ENCODE measurements around the gene XYLB. TPM values are rescaled to one million over a fixed set of nuclear protein-coding genes. Genes with fewer than 3 reads are reported as not detected.

XYLB gene
- total and polyA plus RNA-seq, 8 donors, result 1.6 to 6.9 (median 4.5) TPM

DNA sequence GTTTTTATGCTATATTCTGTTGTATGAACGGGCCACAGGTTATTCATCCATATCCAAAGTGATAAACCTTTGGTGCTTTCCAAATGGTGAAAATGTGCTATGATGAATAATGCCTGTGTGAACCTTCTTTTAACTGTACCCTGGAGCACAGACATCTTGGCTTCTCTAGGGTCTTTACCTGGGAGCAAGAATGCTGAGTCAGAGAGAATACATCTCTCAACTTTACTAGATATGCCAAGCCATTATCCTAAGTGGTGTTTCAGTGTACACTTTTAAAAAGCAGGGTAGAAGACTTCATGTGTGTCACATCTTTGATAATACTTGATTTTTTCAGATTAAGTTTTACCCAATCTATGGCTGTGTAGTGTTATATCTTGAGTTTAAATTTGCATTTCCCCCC is 23.5 kb upstream of the XYLB start:
- no peaks in the 10 kb centered on the region for H3K27me3 ChIP-seq
- 75 to 81% methylated on average over 1 of the region's 1 CpG for WGBS, 2 donors
- no peak overlapping the region for H3K27ac ChIP-seq
- TF ChIP-seq, protein P1, sequence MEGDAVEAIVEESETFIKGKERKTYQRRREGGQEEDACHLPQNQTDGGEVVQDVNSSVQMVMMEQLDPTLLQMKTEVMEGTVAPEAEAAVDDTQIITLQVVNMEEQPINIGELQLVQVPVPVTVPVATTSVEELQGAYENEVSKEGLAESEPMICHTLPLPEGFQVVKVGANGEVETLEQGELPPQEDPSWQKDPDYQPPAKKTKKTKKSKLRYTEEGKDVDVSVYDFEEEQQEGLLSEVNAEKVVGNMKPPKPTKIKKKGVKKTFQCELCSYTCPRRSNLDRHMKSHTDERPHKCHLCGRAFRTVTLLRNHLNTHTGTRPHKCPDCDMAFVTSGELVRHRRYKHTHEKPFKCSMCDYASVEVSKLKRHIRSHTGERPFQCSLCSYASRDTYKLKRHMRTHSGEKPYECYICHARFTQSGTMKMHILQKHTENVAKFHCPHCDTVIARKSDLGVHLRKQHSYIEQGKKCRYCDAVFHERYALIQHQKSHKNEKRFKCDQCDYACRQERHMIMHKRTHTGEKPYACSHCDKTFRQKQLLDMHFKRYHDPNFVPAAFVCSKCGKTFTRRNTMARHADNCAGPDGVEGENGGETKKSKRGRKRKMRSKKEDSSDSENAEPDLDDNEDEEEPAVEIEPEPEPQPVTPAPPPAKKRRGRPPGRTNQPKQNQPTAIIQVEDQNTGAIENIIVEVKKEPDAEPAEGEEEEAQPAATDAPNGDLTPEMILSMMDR (IDR thresholded peaks at IDR 0.05), result no peak
- H3K4me1 ChIP-seq, result no peaks in the 10 kb centered on the region
- no peaks in the 10 kb centered on the region for H3K36me3 ChIP-seq
- no peak overlapping the region for H3K4me3 ChIP-seq
- no peaks in the 10 kb centered on the region for H3K9me3 ChIP-seq
- ATAC-seq (no peak), DNase-seq (no peak), FAIRE-seq (no peak)
- intact Hi-C loops (cut with DNase I), result no loop called here

DNA sequence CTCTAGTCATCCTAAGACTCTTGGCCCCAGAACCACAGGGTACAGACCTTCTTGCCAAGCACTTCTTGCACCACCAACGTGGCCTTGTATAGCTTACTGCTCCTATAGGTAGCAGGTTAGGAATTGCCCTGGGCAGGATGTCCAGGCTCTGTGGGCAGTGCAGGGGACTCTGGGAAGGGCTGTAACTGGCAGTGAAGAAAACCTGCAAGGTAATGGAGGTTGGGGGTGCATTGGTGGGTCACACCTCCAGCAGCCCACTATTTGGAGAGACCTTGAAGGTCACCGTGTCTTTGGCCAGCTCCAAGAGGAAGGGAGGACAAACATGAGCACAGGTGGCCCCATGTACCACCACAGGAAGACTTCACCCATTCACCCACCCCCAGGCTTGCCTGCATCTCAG is 21.3 kb upstream of the XYLB start:
- Histone ChIP-seq H3K4me1 (no peaks in the 10 kb centered on the region), H3K27ac (no peak overlapping the region), H3K9me3 (no peaks in the 10 kb centered on the region), H3K4me3 (no peak overlapping the region), H3K27me3 (no peaks in the 10 kb centered on the region), H3K36me3 (no peaks in the 10 kb centered on the region)
- DNase-seq, result no peak
- no peak for FAIRE-seq
- TF ChIP-seq, protein P1 (IDR thresholded peaks at IDR 0.05), result no peak
- WGBS, 2 donors, result 52 to 69% methylated on average over 2 of the region's 2 CpGs
- ATAC-seq, result no peak
- intact Hi-C loops (cut with DNase I), result no loop called here

DNA sequence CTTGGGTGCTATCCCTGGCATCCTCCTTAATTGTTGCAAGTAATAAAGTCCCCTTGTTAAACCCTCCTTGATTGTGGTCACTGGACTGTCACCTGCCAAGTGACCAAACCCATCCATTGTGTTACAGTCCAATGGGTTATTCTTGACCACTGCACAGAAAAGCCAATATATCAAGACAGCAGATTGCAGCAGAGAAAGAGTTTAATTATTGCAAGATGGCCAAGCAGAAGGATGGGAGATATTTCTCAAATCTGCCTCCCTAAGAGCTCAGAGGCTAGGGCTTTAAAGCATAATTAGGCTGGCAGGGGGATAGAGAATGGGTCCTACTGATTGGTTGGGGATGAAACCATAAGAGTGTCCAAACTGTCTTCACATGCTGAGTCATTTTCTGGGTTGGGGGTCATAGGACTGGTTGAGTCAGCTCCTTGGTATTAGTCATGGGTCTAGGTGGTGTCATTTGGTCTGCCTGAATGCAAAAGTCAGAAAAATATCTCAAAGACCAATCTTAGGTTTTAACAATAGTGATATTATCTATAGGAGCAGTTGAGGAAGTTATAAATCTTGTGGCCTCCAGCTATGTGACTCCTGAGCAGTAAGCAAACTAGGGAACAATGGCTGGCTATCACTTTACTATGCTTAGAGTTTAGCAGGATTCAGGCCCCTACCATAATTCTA is 19.1 kb upstream of the XYLB start:
- no peak overlapping the region for H3K27ac ChIP-seq
- no peak overlapping the region for H3K4me3 ChIP-seq
- intact Hi-C loops (cut with DNase I), result no loop called here
- ATAC-seq (no peak), FAIRE-seq (no peak), DNase-seq (no peak)
- H3K9me3 ChIP-seq, result no peaks in the 10 kb centered on the region
- no peaks in the 10 kb centered on the region for H3K27me3 ChIP-seq
- no peaks in the 10 kb centered on the region for H3K36me3 ChIP-seq
- TF ChIP-seq, protein P1 (IDR thresholded peaks at IDR 0.05), result no peak
- H3K4me1 ChIP-seq, result no peaks in the 10 kb centered on the region

DNA sequence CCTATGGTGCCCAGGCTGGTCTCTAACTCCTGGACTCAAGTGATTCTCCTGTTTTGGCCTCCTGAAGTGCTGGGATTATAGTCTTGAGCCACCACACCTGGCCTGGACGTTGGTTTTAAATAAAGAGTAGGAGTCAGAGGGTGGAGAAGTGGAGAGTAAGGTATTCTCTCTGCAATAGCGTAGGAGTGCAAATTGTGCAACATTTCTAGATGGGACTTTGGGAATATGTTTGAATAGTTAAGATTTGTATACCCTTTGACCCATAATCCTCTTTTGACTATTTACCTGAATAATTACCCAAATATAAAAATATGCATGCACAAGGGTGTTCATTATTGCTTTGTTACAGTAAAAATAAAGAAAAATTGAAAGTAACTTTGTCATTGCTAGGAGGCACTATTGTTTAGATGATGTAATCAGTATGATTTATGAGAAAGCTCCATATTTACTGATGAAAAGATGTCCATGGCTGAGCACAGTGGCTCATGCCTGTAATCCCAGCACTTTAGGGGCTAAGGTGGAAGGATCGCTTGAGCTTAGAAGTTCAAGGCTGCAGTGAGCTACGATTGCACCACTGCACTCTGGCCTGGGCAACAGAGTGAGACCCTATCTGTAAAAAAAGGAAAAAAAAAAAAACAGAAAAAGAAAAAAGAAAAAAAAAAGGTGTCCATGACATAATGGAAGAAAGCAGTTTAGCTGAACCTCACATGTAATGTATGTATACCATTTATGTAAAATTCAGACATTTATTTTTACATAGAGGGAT is 15.1 kb upstream of the XYLB start:
- Histone ChIP-seq H3K27me3 (no peaks in the 10 kb centered on the region), H3K4me3 (no peak overlapping the region), H3K4me1 (no peaks in the 10 kb centered on the region), H3K9me3 (no peaks in the 10 kb centered on the region), H3K36me3 (no peaks in the 10 kb centered on the region), H3K27ac (no peak overlapping the region)
- ATAC-seq (no peak), FAIRE-seq (no peak), DNase-seq (no peak)
- intact Hi-C loops (cut with DNase I), result no loop called here
- WGBS, 2 donors, result 76 to 82% methylated on average over 4 of the region's 4 CpGs
- TF ChIP-seq, protein P1 (IDR thresholded peaks at IDR 0.05), result no peak

DNA sequence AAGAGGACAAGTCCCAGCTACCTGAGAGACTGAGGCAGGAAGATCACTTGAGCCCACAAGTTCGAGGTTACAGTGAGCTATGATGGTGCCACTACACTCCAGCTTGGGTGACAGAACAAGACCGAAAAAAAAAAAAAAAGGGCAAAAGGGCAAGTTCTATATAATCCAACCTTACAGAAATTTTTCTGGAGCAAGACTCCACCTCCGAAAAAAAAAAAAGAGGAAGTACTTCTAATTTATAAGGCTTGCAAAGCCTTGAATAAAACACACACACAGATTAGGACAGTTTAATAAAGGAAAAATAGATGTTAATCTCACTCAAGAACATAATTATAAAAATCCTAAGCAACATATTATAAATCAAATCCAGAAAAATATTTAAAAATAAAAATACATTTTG is 14.4 kb upstream of the XYLB start:
- 54 to 65% methylated on average over 3 of the region's 3 CpGs for WGBS, 2 donors
- H3K9me3 ChIP-seq, result no peaks in the 10 kb centered on the region
- H3K27ac ChIP-seq, result no peak overlapping the region
- TF ChIP-seq, protein P1 (IDR thresholded peaks at IDR 0.05), result no peak
- no peak overlapping the region for H3K4me3 ChIP-seq
- ATAC-seq, result no peak
- H3K36me3 ChIP-seq, result no peaks in the 10 kb centered on the region
- intact Hi-C loops (cut with DNase I), result no loop called here
- DNase-seq, result no peak
- FAIRE-seq, result no peak
- no peaks in the 10 kb centered on the region for H3K27me3 ChIP-seq
- H3K4me1 ChIP-seq, result no peaks in the 10 kb centered on the region

Data from pancreas (tissue), 10 donors.